GM21619 (cell line): ENCODE measurements around the gene COL4A2.

Experiments used
- ATAC-seq: cut with Tn5 transposase; IDR thresholded peaks from one replicate; pipeline ENCODE4 v1.9.1; 2021; ENCODE audit not compliant: unreplicated experiment

The COL4A2 gene

GRCh38 chr13:110336681-110337080 is 29.6 kb downstream of the COL4A2 start:
- no peak for ATAC-seq

- no peak for ATAC-seq
Measured at GRCh38 chr13:110337247-110337646, 30.2 kb downstream of the COL4A2 start.

- no peak for ATAC-seq
Measured at GRCh38 chr13:110338441-110339101, 31.5 kb downstream of the COL4A2 start.

GRCh38 chr13:110339263-110339662 is 32.2 kb downstream of the COL4A2 start:
- ATAC-seq = no peak

- no peak for ATAC-seq
Measured at GRCh38 chr13:110339975-110340550, 33.0 kb downstream of the COL4A2 start.

GRCh38 chr13:110340812-110341444 is 33.8 kb downstream of the COL4A2 start:
- peak; percentile 71 for ATAC-seq

GRCh38 chr13:110341445-110342244 is 34.6 kb downstream of the COL4A2 start:
- peak; percentile 59 for ATAC-seq

- ATAC-seq = no peak
Measured at GRCh38 chr13:110342474-110342873, 35.4 kb downstream of the COL4A2 start.

GRCh38 chr13:110343241-110343865 is 36.3 kb downstream of the COL4A2 start:
- no peak for ATAC-seq

GRCh38 chr13:110344320-110344719 is 37.2 kb downstream of the COL4A2 start:
- ATAC-seq = no peak

GRCh38 chr13:110345266-110345665 is 38.2 kb downstream of the COL4A2 start:
- no peak for ATAC-seq

GRCh38 chr13:110345701-110346100 is 38.6 kb downstream of the COL4A2 start:
- ATAC-seq = no peak

- ATAC-seq = no peak
Measured at GRCh38 chr13:110346661-110347067, 39.6 kb downstream of the COL4A2 start.

GRCh38 chr13:110347088-110347487 is 40.0 kb downstream of the COL4A2 start:
- ATAC-seq = no peak

- ATAC-seq = no peak
Measured at GRCh38 chr13:110347535-110348308, 40.6 kb downstream of the COL4A2 start.

GRCh38 chr13:110348309-110349105 is 41.4 kb downstream of the COL4A2 start:
- no peak for ATAC-seq

GRCh38 chr13:110349239-110349638 is 42.2 kb downstream of the COL4A2 start:
- no peak for ATAC-seq

GRCh38 chr13:110350049-110350448 is 43.0 kb downstream of the COL4A2 start:
- no peak for ATAC-seq

GRCh38 chr13:110350509-110350908 is 43.4 kb downstream of the COL4A2 start:
- no peak for ATAC-seq
